Dermis microvascular lymphatic vessel endothelial cell (primary cell): ENCODE data around the gene SFT2D3. TPM values are rescaled to one million over a fixed set of nuclear protein-coding genes. Genes with fewer than 3 reads are reported as not detected.

Source experiments
- DNase-seq, 2 donors: peaks; one replicate each; pipeline versions ENCODE4 v3.0.0 to v3.0.0-alpha.2; 2010; ENCODE audit warnings: low read depth in 2 of 2
- total RNA-seq: library from RNA; depleted of rRNA; stranded (reverse); fragments of >200 nt; gene quantifications from 2 replicates; pipeline ENCODE4 v1.2.1, GENCODE V29; 2014

Gene SFT2D3
- total RNA-seq, 1 donor from 2014 or later = 3.5 TPM

- DNase-seq = peak in 1 of 2 donors; percentile 35
Measured at GRCh38 chr2:127681288-127681804, 20.0 kb upstream of the SFT2D3 start.

- no peak for DNase-seq
Measured at GRCh38 chr2:127681976-127682857, 19.1 kb upstream of the SFT2D3 start.

GRCh38 chr2:127683056-127683455, 18.2 kb upstream of the SFT2D3 start:
- no peak for DNase-seq

- DNase-seq = no peak
Measured at GRCh38 chr2:127683757-127684156, 17.5 kb upstream of the SFT2D3 start.

- no peak for DNase-seq
Measured at GRCh38 chr2:127685410-127686080, 15.8 kb upstream of the SFT2D3 start.

GRCh38 chr2:127688405-127688804, 12.9 kb upstream of the SFT2D3 start:
- no peak for DNase-seq

- no peak for DNase-seq
Measured at GRCh38 chr2:127690696-127691095, 10.6 kb upstream of the SFT2D3 start.

- DNase-seq = no peak
Measured at GRCh38 chr2:127694986-127695385, 6.3 kb upstream of the SFT2D3 start.

GRCh38 chr2:127695491-127696472, 5.5 kb upstream of the SFT2D3 start:
- peak; percentile 16 to 32 for DNase-seq

GRCh38 chr2:127697482-127698180, 3.7 kb upstream of the SFT2D3 start:
- no peak for DNase-seq

- no peak for DNase-seq
Measured at GRCh38 chr2:127698553-127699355, 2.5 kb upstream of the SFT2D3 start.

GRCh38 chr2:127700527-127701192, 637 bp upstream of the SFT2D3 start:
- DNase-seq = peak in 1 of 2 donors; percentile 22

GRCh38 chr2:127701651-127702394, 526 bp downstream of the SFT2D3 start:
- DNase-seq = peak; percentile 62 to 83

- DNase-seq = no peak
Measured at GRCh38 chr2:127702395-127703009, 1.2 kb downstream of the SFT2D3 start.

GRCh38 chr2:127703282-127703681, 2.0 kb downstream of the SFT2D3 start:
- DNase-seq = no peak

- no peak for DNase-seq
Measured at GRCh38 chr2:127704641-127705390, 3.5 kb downstream of the SFT2D3 start.

GRCh38 chr2:127705391-127706065, 4.2 kb downstream of the SFT2D3 start:
- no peak for DNase-seq
